Liver (tissue), 3 donors: ENCODE results near the gene GCLC.

Source experiments
- CTCF ChIP-seq: fragments of 150-350 bp; IDR thresholded peaks from 2 replicates; pipeline ENCODE4 v1.5.1; 2017; ENCODE audit warnings: improper control_type of control experiment, low read depth, low read length; ENCODE audit not compliant: missing input control
- HNF4G ChIP-seq: IDR thresholded peaks from 2 replicates; pipeline ENCODE4 v1.6.1; 2016; ENCODE audit warnings: antibody characterized with exemption
- REST ChIP-seq: IDR thresholded peaks from 2 replicates; pipeline ENCODE4 v1.6.1; 2016; ENCODE audit warnings: antibody characterized with exemption, mild to moderate bottlenecking
- RXRA ChIP-seq, 2 donors: IDR thresholded peaks; 2 replicates each; pipeline ENCODE4 v1.6.1; 2017 to 2018; ENCODE audit warnings: antibody characterized with exemption in 2 of 2, mild to moderate bottlenecking in 1 of 2
- SP1 ChIP-seq: IDR thresholded peaks from 2 replicates; pipeline ENCODE4 v1.6.1; 2018; ENCODE audit warnings: antibody characterized with exemption, mild to moderate bottlenecking
- YY1 ChIP-seq: IDR thresholded peaks from 2 replicates; pipeline ENCODE4 v1.6.1; 2016; ENCODE audit warnings: antibody characterized with exemption, mild to moderate bottlenecking
- donor health status: healthy.
- donor health status: healthy.

GRCh38 chr6:53461041-53461656 lies 83.8 kb downstream of the GCLC start:
- TF ChIP-seq CTCF (no peak), REST (no peak), YY1 (no peak), RXRA (IDR thresholded peaks at IDR 0.05) (peak in 1 of 2 donors; percentile 31), SP1 (no peak), HNF4G (no peak)
